Motor neuron (in vitro differentiated cells): ENCODE data around the gene PSME3IP1. TPM values are rescaled to one million over a fixed set of nuclear protein-coding genes. Genes with fewer than 3 reads are reported as not detected.
"Not testable (repeated sequence)": the region's sequence is repeated elsewhere in the genome, so short reads cannot be mapped to it uniquely, and the experiment has no call there.

Experiments
- ATAC-seq, 8 experiments: fragments of 200-7000 bp; cut with Tn5 transposase; replicated peaks in 6 of 8; 2 replicates each; pipeline ENCODE4 v1.8.0; 2021; ENCODE audit warnings: mild to moderate bottlenecking in 8 of 8, moderate library complexity in 8 of 8
- H3K27ac ChIP-seq, 2 donors: fragments of 250-450 bp; sonication (Bioruptor Pico); 2 replicates each; pipeline ENCODE4 v1.9.0; 2021; ENCODE audit warnings: antibody characterized with exemption in 2 of 2, mild to moderate bottlenecking in 2 of 2, moderate library complexity in 1 of 2
- H3K4me1 ChIP-seq, 2 donors: fragments of 250-450 bp; sonication (Bioruptor Pico); replicated peaks in 1 of 2; 2 replicates each; pipeline ENCODE4 v1.6.1; 2021; ENCODE audit warnings: antibody characterized with exemption in 2 of 2, mild to moderate bottlenecking in 2 of 2, moderate library complexity in 1 of 2
- H3K4me3 ChIP-seq, 5 donors: fragments of 250-450 bp; sonication (Bioruptor Pico); 2 replicates each; pipeline ENCODE4 v1.9.0; 2021; ENCODE audit warnings: antibody characterized with exemption in 5 of 5, mild to moderate bottlenecking in 5 of 5, moderate library complexity in 4 of 5
- WGBS, 10 experiments: fragments of 450-650 bp; shearing (Covaris generic); methylation state at CpG; one replicate each; pipeline ENCODE4 v1.0.0; 2022; 5-methylcytosine and 5-hydroxymethylcytosine counted together
- in situ Hi-C, 9 experiments: fragments of 400-800 bp; cut with MboI; loops; one replicate each; pipeline ENCODE4 v1.15.0; 2021; ENCODE audit warnings: low sequenced_read_pairs in 9 of 9, low pct_unique_long_range_greater_than_20kb in 2 of 9; ENCODE audit not compliant: unreplicated experiment in 9 of 9
- total RNA-seq, 8 experiments: library from RNA; unstranded; fragments of 300-600 nt; gene quantifications; 2 replicates each; pipeline versions ENCODE4 v1.2.3 to v1.2.4, GENCODE V29; 2022

PSME3IP1 gene
- total RNA-seq, 8 experiments from 2014 or later, result 95.9 to 145 (median 106) TPM

DNA sequence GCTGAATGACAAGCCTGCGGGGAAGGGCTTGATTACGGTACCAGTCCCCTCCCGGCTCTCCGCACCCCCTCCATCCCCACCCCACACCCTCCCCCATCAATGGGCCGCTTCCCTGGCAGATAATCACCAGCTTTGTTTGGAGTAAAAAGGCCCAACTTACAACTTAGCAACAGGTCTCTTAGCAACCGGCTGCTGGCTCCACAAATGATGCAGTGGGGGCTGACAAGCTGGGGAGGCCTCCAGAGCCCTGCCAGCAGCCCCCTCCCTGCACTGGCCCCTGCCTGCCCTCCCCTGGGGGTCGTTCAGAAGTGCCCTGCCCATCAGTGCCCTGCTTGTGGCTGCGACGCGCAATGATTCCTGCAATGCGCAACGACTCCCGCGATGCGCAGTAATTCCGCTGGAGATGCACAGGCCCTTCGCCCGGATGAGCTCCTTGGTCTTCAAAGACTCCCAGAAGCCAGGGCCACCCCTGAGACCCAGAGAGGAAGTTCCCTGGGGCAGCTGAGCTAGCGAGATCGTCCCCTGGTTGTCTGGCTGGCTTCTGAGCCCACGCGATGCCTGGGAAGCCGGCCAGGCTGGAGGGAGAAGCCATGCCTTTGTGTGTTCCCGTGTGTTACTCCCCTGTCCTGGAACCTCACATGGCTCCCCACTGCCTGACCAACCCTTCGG is 70.2 kb downstream of the PSME3IP1 start:
- in situ Hi-C loops, result no loop called here
- peaks cover 12 to 37% of the 10 kb centered on the region in 2 donors for H3K4me1 ChIP-seq
- 2 to 60% (median 17%) methylated on average over 1 to 14 of the region's 25 CpGs; no CpG with 5 or more reads in 5 of the 10 experiments for WGBS, 10 experiments
- ATAC-seq, result peak in 7 of 8 experiments; percentile 61 to 87 (median 83)
- H3K27ac ChIP-seq, result peak overlapping the region; percentile 40 to 87
- peak overlapping the region in 2 of 5 donors; percentile 5 to 6 for H3K4me3 ChIP-seq

DNA sequence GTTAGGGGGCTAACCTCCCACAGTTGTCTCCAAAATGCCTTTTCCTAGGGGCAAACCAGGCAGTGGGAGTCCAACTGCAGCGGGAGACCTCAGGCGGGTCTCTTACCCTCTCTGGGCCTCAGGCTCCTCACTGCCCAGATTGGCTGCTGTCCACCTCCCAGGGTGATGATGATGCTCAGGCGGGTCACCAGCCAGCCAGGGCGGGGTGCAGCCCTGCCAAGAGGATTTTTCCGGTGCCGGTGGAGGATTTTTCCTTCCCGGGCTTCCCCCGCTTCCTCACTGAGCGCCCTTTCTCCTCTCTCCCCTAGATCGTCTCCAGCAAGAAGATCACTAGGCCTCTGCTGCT is 70.7 kb downstream of the PSME3IP1 start:
- Histone ChIP-seq H3K27ac (peak overlapping the region; percentile 63 to 87), H3K4me3 (peak overlapping the region in 2 of 5 donors; percentile 3 to 7), H3K4me1 (peaks cover 12 to 37% of the 10 kb centered on the region in 2 donors)
- in situ Hi-C loops, result no loop called here
- WGBS, 10 experiments, result 80 to 91% (median 83%) methylated on average over 1 to 4 of the region's 10 CpGs; no CpG with 5 or more reads in 6 of the 10 experiments
- peak in 6 of 8 experiments; percentile 23 to 52 (median 40) for ATAC-seq

DNA sequence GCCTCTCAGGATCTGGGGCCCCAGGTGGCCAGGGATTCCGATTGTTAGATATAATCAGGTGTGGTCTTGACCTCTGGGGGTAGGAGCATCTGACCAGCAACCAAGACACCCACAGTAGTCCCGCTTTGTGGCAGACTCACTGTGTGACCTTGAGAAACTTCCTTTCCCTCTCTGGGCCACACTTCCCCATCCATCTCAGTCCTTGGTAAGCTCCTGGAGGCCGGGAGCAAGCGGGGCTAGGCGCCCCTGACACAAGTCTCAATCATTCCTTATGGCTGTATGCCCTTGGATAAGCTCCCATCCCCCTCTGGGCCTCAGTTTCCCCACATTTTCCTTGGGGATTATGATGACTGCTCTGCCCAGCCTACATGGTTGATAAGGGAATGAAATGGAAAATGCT is 72.2 kb downstream of the PSME3IP1 start:
- ATAC-seq, result no peak
- H3K4me1 ChIP-seq, result peaks cover 18 to 46% of the 10 kb centered on the region in 2 donors
- H3K27ac ChIP-seq, result no peak overlapping the region
- H3K4me3 ChIP-seq, result no peak overlapping the region
- WGBS, 10 experiments, result 80 to 100% (median 92%) methylated on average over 1 to 5 of the region's 5 CpGs; no CpG with 5 or more reads in 5 of the 10 experiments
- in situ Hi-C loops, result no loop called here

DNA sequence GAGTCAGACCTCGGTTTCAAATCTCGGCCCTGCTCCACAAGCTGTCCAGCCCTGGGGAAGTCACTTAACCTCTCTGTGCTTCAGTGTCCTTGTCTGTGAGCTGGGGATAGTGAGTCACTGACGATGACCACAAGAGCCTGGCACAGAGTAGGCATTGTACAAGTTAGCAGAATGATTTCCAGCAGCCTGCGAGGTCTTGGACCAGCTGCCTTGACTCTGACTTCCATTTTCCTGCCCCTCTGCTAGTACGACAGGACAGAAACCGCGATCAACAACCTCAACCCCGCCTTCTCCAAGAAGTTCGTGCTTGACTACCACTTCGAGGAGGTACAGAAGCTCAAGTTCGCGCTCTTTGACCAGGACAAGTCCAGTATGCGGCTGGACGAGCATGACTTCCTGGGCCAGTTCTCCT is 72.8 kb downstream of the PSME3IP1 start:
- H3K4me1 ChIP-seq, result peaks cover 18 to 46% of the 10 kb centered on the region in 2 donors
- H3K4me3 ChIP-seq, result no peak overlapping the region
- in situ Hi-C loops, result no loop called here
- peak overlapping the region in 1 of 2 donors; percentile 38 for H3K27ac ChIP-seq
- no peak for ATAC-seq
- WGBS, 10 experiments, result 69 to 98% (median 94%) methylated on average over 2 to 13 of the region's 14 CpGs; no CpG with 5 or more reads in 3 of the 10 experiments

DNA sequence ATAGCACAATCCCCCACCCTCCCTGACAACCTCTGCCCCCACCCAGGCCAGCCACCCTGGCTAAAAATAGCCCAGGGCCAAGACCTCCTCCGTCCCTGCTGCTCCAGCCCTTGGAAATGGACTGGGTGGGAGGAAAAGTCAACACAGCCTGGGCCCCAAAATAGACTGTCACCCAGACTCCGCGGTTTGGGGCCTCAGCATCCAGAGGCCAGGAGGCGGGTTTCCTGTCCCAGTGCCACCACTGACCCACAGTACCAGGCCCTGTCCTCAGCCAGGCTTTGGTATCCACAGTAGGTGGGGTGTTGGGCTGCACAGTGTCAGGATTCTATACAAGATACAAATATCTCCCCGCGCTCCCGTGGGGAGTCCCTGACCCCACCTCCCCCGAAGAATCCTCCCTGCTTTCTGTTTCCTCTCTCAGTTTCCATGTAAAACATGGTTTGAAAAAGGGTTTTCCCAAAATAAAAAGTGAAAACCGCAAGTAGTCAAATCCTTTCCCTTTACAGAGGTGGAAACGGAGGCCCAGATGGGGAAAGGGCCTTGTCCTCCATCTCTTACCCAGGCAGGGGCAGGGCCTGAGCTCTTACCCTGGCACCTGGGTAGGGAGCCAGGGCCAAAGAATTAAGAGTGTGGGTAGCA is 73.3 kb downstream of the PSME3IP1 start:
- in situ Hi-C loops, result no loop called here
- WGBS, 10 experiments, result 73 to 100% (median 86%) methylated on average over 1 to 6 of the region's 10 CpGs; no CpG with 5 or more reads in 5 of the 10 experiments
- H3K27ac ChIP-seq, result peak overlapping the region in 1 of 2 donors; percentile 28
- no peak overlapping the region for H3K4me3 ChIP-seq
- H3K4me1 ChIP-seq, result peaks cover 18 to 47% of the 10 kb centered on the region in 2 donors
- ATAC-seq, result no peak

DNA sequence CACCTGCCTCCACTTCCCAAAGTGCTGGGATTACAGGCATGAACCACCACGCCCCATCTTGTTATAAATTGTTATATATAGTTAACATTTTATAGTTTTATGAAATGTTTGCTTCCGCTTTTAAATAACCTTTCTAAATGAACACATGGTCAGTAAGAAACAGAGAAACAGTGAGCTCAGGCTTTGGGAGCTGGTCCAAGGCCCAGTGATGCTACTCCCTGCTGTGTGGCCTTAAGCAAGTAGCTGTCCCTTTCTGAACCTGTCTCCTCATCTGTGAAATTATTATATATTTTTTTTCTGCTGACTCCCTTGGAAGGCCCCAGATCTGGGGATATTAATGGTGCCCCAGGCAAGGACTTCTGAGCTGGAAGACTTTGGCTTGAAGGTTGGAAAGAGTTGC is 74.4 kb downstream of the PSME3IP1 start:
- H3K4me3 ChIP-seq, result no peak overlapping the region
- WGBS, 10 experiments, result 80 to 100% (median 100%) methylated on average over 1 to 2 of the region's 2 CpGs; no CpG with 5 or more reads in 2 of the 10 experiments
- peaks cover 18 to 52% of the 10 kb centered on the region in 2 donors for H3K4me1 ChIP-seq
- no peak for ATAC-seq
- H3K27ac ChIP-seq, result no peak overlapping the region
- in situ Hi-C loops, result no loop called here

DNA sequence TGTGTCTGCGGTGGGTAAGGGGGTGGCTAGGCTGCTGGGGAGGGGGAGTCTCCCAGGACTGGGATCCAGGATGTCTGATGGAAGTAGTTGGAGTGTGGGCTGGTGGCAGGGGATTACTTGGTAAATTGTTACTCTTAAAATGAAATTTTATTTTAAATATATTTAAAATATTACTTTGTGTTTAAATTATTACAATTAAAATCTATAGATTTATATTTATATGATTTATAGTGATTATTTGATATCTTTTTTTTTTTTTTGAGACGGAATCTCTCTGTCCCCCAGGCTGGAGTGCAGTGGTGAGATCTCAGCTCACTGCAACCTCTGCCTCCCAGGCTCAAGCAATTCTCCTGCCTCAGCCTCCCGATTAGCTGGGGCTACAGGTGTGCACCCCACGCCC is 74.9 kb downstream of the PSME3IP1 start:
- no peak for ATAC-seq
- Histone ChIP-seq H3K4me1 (peaks cover 15 to 52% of the 10 kb centered on the region in 2 donors), H3K4me3 (no peak overlapping the region), H3K27ac (no peak overlapping the region)
- in situ Hi-C loops, result no loop called here
- WGBS, 10 experiments, result 93 to 100% (median 100%) methylated on average over 1 to 4 of the region's 4 CpGs; no CpG with 5 or more reads in 4 of the 10 experiments

DNA sequence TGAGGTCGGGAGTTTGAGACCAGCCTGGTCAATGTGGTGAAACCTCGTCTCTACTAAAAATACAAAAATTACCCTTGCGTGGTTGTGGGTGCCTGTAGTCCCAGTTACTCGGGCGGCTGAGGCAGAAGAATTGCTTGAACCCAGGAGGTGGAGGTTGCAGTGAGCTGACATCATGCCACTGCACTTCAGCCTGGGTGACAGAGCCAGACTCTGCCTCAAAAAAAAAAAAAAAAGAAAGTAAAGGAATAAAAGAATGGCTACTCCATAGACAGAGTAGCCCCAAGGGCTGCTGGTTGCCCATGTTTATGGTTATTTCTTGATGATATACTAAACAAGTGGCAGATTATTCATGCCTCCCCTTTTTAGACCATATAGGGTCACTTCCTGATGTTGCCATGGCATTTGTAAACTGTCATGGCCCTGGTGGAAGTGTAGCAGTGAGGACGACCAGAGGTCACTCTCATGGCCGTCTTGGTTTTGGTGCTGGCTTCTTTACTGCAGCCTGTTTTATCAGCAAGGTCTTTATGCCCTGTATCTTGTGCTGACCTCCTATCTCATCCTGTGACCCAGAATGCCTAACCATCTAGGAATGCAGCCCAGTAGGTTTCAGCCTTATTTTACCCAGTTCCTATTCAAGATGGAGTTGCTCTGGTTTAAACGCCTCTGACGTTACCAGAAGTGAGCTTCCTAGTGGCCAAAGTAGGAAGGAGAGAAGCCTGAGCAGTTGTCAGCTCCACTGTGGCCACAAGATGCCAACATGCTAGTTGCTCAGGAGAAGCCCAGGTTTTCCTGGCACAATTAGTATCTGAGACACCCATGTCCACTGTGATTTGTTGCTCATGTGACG is 76.4 kb downstream of the PSME3IP1 start:
- in situ Hi-C loops, H3K4me3 ChIP-seq: not testable (repeated sequence)
- peak in 5 of 8 experiments; percentile 43 to 66 (median 53) for ATAC-seq
- 61 to 100% (median 85%) methylated on average over 1 to 10 of the region's 10 CpGs; no CpG with 5 or more reads in 1 of the 10 experiments for WGBS, 10 experiments
- Histone ChIP-seq H3K4me1 (peaks cover 7 to 45% of the 10 kb centered on the region in 2 donors), H3K27ac (peak overlapping the region in 1 of 2 donors; percentile 11)

DNA sequence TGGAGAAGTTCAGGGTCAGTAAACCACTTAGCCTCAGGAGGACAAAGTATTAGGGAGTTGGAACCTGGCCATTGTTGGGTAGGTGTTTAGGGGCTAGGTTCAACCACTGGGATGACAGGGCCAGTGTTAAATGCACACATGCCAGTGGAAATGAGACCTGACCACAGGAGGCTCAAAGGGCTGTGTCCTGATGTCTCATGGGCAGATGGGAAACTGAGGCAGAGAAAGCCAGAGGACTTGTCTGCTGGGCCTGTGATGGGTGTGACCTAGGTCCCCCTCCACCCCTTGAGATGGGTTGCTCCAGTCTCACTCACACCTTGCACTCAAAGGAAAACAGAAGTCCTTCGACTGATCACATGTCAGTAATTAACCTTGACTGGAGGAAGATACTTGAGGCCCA is 77.4 kb downstream of the PSME3IP1 start:
- Histone ChIP-seq H3K27ac (no peak overlapping the region), H3K4me1 (peaks cover 10 to 46% of the 10 kb centered on the region in 2 donors), H3K4me3 (no peak overlapping the region)
- ATAC-seq, result no peak
- 80 to 100% (median 83%) methylated on average over 1 of the region's 1 CpG; no CpG with 5 or more reads in 6 of the 10 experiments for WGBS, 10 experiments
- in situ Hi-C loops, result no loop called here

DNA sequence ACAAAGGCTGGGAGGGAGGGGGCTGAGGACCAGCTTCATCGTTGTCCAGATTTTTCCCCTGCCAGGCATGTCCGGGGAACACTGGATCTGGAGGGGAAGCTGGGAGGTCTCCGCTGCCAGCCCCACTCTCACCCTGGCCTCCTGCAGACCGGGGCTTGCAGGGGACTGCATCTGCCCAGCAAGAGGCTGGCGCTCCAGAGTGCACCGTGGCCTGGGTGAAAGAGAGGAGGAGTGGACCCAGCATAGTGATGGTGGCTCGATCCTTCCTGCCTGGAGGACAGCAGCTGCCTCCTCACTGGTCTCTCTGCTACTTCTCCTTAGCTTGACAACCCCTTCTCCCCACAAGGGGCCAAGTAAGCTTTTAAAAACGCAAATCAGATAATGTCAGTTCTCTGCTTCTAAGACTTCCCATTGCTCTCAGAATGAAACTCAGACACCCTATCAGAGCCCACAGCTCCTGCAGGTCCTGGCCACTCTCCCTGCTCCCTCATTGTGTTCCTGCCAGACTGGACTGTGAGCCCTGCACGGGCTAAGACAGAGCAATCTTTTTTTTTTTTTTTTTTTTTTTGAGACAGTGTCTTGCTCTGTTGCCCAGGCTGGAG is 78.4 kb downstream of the PSME3IP1 start:
- no peak overlapping the region for H3K27ac ChIP-seq
- H3K4me1 ChIP-seq, result peaks cover 18 to 53% of the 10 kb centered on the region in 2 donors
- in situ Hi-C loops, result no loop called here
- H3K4me3 ChIP-seq, result no peak overlapping the region
- 40 to 100% (median 71%) methylated on average over 1 to 5 of the region's 9 CpGs; no CpG with 5 or more reads in 5 of the 10 experiments for WGBS, 10 experiments
- ATAC-seq, result peak in 5 of 8 experiments; percentile 9 to 63 (median 39)

DNA sequence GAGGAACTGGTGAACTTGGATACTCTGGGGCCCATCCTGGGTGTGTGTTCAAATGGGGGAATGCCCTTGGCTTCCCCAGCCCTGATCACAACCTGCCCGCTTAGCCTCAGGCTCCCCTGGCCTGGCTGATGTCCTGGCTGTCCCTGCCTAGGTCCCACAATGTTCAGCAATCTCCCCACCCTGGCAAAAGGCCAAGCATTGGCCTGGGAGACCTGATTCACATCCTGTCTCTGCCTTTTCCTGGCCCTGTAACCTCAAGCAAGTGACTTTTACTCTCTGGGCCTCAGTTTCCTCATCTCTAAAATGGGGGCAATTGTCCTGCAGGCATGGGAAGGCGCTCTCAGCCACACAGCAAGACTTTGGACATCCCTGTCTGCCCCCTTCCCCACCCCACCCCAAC is 79.1 kb downstream of the PSME3IP1 start:
- 100% methylated on average over 1 to 2 of the region's 2 CpGs; no CpG with 5 or more reads in 8 of the 10 experiments for WGBS, 10 experiments
- ATAC-seq, result no peak
- no peak overlapping the region for H3K27ac ChIP-seq
- in situ Hi-C loops, result no loop called here
- H3K4me1 ChIP-seq, result peaks cover 19 to 46% of the 10 kb centered on the region in 2 donors
- H3K4me3 ChIP-seq, result no peak overlapping the region

DNA sequence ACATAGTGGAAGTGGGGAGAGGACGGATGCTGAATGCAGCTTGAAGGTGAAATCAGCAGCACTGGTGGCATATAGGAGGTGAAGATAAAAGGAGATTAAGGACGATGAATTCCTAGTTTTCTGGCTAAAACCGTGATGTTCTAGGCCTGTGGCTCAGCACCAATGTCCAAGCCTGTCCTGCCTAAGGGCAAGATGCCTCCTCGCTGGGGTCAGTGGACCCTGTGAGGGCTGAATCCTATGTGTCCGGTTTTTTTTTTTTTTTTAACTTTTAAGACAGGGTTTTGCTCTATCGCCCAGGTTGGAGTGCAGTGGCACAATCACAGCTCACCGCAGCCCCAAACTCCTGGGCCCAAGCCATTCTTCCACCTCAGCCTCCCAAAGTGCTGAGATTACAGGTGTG is 80.7 kb downstream of the PSME3IP1 start:
- no peak for ATAC-seq
- in situ Hi-C loops, result no loop called here
- no peak overlapping the region for H3K27ac ChIP-seq
- no peak overlapping the region for H3K4me3 ChIP-seq
- WGBS, 10 experiments, result 67 to 100% (median 92%) methylated on average over 1 to 6 of the region's 7 CpGs; no CpG with 5 or more reads in 2 of the 10 experiments
- H3K4me1 ChIP-seq, result peaks cover 19 to 43% of the 10 kb centered on the region in 2 donors
